ENCODE data around the gene ATP11A. TPM values are rescaled to one million over a fixed set of nuclear protein-coding genes. Genes with fewer than 3 reads are reported as not detected.

The ATP11A gene
- total RNA-seq, 1 experiment from 2014 or later: 65.3 TPM

DNA sequence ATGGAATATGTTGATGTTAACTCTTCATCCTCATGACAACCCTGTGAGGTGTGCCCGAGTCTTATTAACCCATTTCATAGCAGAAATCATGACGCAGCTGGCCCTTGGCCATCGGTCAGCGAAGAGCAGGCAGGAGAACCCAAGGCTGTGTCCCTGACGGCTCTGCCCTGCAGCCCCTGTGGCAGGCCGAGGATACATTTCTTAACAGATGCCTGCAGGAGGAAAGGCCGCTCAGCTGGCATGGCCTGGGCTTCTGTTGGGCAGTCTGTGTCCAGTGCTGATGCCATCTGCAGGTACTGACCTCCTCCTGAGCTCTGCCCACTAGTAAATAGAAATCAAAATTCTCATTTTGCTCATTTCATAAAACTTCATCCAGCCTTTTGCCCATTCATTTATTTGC is 243.8 kb downstream of the ATP11A start:
- Histone ChIP-seq H3K56ac (ENCODE audit: insufficient read length, low read depth, low read length) (no peak overlapping the region), H3K18ac (ENCODE audit: insufficient read length, low read depth, low read length) (no peak overlapping the region), H4K8ac (replicated peaks; ENCODE audit: insufficient read length, low read depth, low read length) (no peak overlapping the region), H3K4me1 (ENCODE audit: insufficient read depth, low read length) (no peaks in the 10 kb centered on the region; the same call in 1 of the 2 replicates), H3K4me2 (ENCODE audit: insufficient read depth, insufficient read length, low read length) (no peak overlapping the region), H2AFZ (ENCODE audit: low read length) (no peak overlapping the region), H3K79me2 (ENCODE audit: insufficient read depth, low read length) (peaks cover 2% of the 10 kb centered on the region; the same call in 1 of the 2 replicates), H2BK15ac (ENCODE audit: low read depth, low read length) (no peak overlapping the region), H2BK20ac (ENCODE audit: low read depth, low read length, poor library complexity, severe bottlenecking) (no peak overlapping the region), H4K20me1 (ENCODE audit: control insufficient read depth, insufficient read depth, insufficient read length) (no peaks in the 10 kb centered on the region), H2BK12ac (ENCODE audit: insufficient read length, low read depth, low read length) (no peak overlapping the region), H2BK5ac (ENCODE audit: insufficient read length, low read length) (no peak overlapping the region), H3K14ac (ENCODE audit: insufficient read depth, low read length) (no peak overlapping the region), H3K23ac (ENCODE audit: insufficient read length, low read depth, low read length) (no peak overlapping the region), H3K79me1 (ENCODE audit: insufficient read depth, low read depth, low read length, poor library complexity, severe bottlenecking) (no peaks in the 10 kb centered on the region), H3T11ph (ENCODE audit: low read length) (no peak overlapping the region), H3K27me3 (ENCODE audit: insufficient read depth, low read length) (no peaks in the 10 kb centered on the region), H2AK5ac (ENCODE audit: insufficient read length, low read length) (no peak overlapping the region), H3K27ac (ENCODE audit: insufficient read length, low read depth, low read length) (no peak overlapping the region), H3K23me2 (ENCODE audit: insufficient read length, low read depth, low read length, poor library complexity, severe bottlenecking) (no peaks in the 10 kb centered on the region), H3K9ac (ENCODE audit: extremely low read depth, insufficient read length, low read length) (no peak overlapping the region), H3K4ac (ENCODE audit: low read depth, low read length) (no peak overlapping the region), H4K5ac (ENCODE audit: insufficient read length, low read depth, low read length) (no peak overlapping the region), H4K91ac (ENCODE audit: insufficient read length, low read depth, low read length) (no peak overlapping the region), H3K9me3 (ENCODE audit: control insufficient read depth, low read depth, low read length) (no peaks in the 10 kb centered on the region), H2BK120ac (ENCODE audit: low read depth, low read length, poor library complexity, severe bottlenecking) (no peak overlapping the region)
- no peak for DNase-seq
- peaks cover 0 to 6% (median 5%) of the 10 kb centered on the region in 3 experiments; a peak in 5 of 7 replicates for H3K36me3 Mint-ChIP-seq (ENCODE audit: insufficient read depth in 1 of 3, low read depth in 3 of 3)
- H3K27me3 Mint-ChIP-seq (ENCODE audit: low read depth): peaks cover 5% of the 10 kb centered on the region
- TF ChIP-seq, protein P1, sequence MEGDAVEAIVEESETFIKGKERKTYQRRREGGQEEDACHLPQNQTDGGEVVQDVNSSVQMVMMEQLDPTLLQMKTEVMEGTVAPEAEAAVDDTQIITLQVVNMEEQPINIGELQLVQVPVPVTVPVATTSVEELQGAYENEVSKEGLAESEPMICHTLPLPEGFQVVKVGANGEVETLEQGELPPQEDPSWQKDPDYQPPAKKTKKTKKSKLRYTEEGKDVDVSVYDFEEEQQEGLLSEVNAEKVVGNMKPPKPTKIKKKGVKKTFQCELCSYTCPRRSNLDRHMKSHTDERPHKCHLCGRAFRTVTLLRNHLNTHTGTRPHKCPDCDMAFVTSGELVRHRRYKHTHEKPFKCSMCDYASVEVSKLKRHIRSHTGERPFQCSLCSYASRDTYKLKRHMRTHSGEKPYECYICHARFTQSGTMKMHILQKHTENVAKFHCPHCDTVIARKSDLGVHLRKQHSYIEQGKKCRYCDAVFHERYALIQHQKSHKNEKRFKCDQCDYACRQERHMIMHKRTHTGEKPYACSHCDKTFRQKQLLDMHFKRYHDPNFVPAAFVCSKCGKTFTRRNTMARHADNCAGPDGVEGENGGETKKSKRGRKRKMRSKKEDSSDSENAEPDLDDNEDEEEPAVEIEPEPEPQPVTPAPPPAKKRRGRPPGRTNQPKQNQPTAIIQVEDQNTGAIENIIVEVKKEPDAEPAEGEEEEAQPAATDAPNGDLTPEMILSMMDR (conservative IDR thresholded peaks at IDR 0.05): no peak
- H3K4me3 Mint-ChIP-seq: no peak overlapping the region
- H3K27ac Mint-ChIP-seq: no peak overlapping the region
- peaks cover 15 to 28% of the 10 kb centered on the region in 2 experiments for H3K4me1 Mint-ChIP-seq
- H3K9me3 Mint-ChIP-seq: peaks cover 0 to 5% of the 10 kb centered on the region in 2 experiments; a peak in 2 of 5 replicates
- WGBS (ENCODE audit: extremely low coverage, insufficient read length, low lambda C conversion rate): no CpG with 5 or more reads among the region's 7 CpGs

Measured in H9 (cell line).